HG03521 (cell line): ENCODE measurements around the gene ACBD7.

ENCODE experiments used
- ATAC-seq: cut with Tn5 transposase; IDR thresholded peaks from one replicate; pipeline ENCODE4 v1.9.1; 2021; ENCODE audit warnings: mild to moderate bottlenecking, moderate library complexity; ENCODE audit not compliant: unreplicated experiment

Gene ACBD7

DNA sequence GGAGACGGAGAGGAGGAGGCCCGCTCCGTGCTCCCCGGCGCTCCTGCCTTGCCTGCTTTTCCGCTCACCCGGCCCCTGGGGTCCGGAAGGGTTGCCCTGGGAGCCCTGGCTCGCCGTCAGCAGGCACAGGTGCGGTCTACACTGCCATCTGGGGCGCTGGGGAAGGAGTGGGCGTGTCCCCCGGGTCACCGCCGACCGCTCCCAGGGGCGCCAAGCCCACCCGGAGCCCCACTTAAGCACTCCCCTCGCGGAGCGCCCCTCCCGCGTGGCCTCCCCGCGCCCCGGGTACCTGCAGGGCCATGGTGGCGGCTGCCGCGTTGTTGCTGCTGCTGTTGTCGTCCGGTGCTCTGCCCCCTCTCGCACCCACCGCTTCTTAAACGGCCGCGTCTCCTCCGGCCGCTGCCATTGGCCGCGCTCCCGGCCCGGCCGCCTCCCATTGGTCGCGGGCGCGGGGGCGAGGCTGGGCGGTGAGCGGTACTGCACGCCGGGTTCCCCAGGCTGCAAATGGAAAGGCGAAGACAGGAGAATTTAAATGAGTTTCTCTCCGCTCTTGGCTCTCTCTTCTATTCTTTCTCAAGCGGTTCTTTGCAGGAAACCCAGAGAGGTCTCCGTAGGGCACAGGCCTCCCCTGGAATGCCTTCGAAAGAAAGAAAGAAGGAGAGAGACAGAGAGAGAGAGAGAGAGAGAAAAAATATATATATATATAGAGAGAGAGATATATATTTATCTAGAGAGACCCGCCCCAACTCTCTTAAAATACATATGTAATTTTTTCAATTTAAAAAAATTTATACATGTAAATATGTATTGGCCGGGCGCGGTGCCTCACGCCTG is at the start of gene ACBD7:
TSS of gene ACBD7 (minus strand) at position 349 of the 834 bp plus-strand sequence. CDS start at position 301, 48 bp downstream.
- ATAC-seq = peak; percentile 100

DNA sequence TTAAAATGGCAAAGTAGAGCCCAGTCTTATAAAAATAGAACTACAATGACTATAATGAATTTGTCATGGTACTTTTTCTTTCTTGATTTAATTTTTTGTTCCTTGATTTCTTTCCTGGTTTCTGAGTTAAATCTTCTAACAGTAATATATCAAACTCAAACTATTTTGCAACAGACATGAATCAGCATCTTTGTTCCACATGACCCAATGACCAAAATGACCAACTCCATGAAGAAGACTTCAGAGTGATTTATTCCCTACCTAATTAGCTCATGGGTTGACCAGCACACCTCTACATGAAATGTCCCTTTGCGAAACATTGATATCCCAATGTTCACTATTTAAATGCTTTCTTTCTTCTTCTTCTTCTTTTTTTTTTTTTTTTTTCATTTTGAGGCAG is 49.1 kb upstream of the ACBD7 start:
- no peak for ATAC-seq

DNA sequence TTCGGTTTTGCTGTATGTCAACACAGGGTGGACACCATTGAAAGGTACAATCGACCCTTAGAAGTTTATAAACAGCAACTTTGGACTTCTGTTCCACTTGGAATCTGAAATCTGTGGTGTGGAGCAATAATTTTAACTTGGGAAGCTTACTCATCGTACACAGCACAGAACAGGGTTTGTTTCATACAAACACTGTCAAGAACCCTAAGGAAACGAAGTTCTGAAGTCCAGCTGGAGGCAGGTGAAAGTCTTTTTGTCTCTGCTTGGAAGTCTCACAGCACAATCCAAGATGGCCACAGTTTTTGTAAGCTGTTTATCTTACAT is 48.4 kb upstream of the ACBD7 start:
- no peak for ATAC-seq

DNA sequence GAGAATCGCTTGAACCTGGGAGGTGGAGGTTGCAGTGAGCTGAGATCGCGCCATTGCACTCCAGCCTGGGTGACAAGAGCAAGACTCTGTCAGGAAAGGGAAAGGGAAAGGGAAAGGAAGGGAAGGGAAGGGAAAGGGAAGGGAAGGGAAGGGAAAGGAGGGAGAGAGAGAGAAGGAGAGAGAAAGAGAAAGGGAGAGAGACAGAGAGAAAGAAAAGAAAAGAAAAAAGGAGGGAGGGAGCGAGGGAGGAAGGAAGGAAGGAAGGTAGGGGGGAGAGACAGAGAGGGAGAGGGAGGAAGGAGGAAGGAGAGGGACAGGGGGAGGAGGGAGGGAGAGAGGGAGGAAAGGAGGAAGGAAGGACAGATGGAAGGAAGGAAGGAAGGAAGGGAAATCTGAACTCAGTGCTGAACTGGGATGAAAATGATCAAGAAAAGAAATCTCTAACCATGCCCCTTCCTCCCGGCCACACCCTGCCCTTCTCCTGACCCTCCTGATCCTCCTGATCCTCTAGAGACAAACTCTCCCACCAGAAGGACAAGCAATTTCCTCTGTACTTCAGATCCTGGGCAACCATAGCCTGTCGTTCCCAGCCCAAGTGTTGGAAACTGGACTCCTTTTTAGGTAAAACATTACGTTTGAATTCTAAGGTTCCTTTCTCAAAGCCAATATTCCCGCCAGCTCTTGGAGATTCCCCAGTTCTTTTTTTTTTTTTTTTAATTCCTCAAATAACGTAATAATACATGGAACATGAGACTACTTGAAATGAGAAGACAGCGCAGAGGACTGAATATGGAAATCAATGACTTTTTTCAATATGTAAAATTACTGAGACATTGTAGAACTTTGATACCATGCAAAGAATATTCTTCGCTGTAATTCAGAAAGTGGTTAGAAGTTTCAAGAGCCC is 47.8 kb upstream of the ACBD7 start:
- ATAC-seq = no peak

DNA sequence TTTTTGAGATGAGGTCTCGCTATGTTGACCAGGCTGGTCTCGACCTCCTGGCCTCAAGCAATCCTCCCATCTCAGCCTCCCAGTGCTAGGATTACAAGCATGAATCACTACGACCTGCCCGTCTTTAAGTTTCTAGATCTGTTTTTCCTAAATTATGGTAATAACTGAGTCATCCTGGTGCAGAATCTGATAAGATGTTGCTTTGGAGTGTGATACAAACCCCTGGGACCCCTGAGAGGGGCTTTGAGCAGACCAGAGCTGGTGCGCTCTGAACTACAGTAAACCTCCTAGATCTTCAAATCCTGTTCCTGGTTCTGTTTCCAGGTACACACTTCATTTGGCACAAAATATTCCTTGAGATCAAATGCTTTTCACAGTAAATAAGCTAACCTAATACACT is 42.8 kb upstream of the ACBD7 start:
- no peak for ATAC-seq

DNA sequence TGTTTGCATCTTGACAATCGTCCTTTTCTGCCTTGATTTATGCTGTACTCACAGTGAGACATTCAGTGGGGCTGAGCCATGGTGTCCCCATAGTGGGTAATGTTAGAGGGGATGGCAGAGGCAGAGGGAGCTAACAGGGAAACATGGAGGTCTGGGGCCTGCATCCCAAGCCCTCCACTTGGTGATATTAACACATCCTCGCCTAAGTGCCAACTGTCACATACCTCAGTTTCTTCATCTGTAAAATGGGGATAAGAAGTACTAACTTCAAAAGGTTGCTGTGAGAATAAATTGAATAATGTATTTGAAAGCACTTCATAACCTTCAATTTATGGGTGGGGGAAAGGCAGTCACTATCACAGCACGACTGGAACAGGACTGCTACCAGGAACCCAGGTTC is 36.3 kb upstream of the ACBD7 start:
- ATAC-seq = no peak

DNA sequence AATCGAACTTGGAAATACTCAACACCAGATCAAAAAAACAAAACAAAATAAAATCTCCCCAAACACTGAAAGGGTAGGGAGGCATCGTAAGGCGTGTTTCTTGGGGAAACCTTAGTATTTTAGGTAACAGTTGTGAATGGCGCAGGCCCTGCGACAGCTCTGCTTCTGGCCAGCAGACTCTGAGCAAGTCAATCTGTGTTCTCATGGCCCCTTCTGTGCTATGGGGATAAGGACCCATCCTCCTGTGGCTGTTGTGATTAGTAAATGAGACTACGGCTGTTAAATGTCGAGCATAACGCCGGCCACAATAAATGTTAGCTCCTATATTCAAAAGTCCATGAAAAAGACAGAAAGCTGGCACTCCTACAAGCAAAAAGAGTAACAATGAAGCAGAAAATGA is 35.6 kb upstream of the ACBD7 start:
- ATAC-seq = no peak

DNA sequence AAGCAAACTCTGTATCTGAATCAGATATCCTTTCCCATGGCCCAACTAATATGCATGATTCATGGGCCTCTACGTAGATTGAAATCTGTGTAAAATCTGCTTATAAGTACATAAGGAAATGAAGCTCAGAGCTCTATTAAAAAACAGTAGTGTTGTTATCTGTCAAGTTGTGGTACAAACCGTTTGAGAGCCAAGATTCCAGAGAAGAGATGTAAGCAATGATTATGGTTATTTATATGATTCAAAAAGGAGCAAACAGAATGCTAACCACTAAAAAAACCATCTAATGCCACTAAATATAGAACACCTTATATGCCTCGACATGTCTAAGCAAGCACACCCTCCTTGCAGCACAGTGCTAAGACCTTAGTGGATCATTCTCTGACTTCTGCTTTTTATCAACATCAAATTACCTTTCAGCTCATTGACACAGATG is 35.2 kb upstream of the ACBD7 start:
- ATAC-seq = no peak

DNA sequence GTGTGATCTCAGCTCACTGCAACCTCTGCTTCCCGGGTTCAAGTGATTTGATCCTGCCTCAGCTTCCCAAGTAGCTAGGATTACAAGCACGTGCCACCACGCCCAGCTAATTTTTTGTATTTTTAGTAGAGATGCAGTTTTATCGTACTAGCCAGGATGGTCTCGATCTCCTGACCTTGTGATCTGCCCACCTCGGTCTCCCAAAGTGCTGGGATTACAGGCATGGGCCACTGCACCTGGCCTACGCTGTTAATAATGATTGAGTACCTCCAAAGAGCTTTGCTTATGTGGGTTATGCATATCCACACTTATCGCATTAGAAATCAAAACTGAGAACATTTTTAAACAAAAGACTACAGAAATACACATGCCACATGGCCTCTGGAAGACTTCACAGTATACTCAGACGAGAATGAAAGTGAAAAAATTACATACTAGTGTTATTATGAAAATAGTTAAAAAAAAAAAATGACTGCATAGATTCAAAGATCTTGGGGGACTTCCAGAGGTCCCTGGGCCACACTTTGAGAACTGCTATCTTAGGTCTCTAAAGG is 34.0 kb upstream of the ACBD7 start:
- peak; percentile 85 for ATAC-seq

DNA sequence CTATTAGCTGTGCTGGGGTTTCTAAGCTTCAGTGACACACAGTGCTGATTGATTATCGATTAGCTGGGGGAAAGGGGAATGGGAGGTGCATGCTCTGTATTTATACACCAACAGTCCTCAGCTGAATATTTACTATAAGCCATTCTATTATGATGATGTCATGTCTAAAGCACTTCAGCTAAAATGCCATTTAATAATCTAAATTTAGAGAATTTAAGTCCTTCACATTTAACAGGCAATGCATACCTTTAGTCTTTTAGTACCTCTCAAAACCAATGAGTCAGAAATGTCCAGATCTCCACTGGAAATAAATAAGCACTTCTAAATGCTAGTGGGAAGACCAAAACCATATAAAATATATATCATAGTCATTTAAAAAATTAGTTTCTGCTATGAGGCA is 33.1 kb upstream of the ACBD7 start:
- ATAC-seq = no peak

DNA sequence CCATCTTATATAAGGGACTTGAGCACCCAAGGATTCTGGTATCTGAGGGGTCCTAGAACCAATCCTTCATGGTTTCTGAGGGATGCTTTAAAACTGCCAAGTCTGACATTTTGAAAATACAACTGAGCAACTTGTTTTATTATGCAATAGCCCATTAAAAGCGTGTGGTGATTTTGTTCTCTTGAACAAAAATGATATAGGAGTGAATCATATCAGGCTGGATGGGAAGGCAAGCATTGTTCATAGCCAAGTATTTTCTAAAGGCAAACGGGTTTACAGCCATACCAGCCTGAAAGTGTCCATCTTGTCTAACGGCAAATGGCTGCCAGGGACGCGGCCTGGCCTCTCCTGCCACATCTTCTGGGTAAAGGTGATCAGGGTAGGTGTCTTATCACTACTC is 31.9 kb upstream of the ACBD7 start:
- ATAC-seq = no peak

DNA sequence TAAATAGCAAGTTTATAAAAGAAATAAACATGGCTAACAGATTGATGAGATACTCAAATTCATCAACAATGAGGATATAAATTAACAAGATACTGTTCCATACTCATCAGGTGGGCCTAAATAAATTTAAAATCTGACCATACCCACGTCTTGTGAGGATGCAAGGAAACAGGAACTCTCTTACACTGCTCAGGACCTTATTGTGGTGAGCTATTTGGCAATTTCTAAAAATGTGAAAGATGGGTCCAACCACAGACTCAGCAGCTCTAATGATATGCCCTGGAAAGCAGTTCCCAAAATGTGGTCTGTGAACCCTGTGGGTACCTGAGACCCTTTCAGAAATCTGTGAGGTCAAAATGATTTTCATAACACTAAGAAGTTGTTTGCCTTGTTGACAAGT is 30.0 kb upstream of the ACBD7 start:
- ATAC-seq = no peak

DNA sequence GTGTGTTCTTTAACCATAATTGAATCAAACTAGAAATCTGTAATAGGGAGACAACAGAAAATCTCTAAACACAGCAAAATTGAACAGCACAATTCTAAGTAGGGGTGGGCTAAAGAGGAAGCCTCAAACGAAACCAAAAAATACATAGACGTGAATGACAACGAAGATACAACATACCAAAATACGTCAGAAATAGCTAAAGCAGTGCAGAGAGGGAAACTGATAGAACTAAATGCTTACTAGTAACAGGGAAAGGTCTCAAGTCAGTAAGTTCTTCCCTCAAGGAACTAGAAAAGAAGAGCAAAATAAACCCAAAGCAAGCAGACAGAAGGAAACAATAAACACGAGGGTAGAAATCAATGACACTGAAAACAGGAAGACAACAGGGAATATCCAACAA is 27.6 kb upstream of the ACBD7 start:
- ATAC-seq = no peak

DNA sequence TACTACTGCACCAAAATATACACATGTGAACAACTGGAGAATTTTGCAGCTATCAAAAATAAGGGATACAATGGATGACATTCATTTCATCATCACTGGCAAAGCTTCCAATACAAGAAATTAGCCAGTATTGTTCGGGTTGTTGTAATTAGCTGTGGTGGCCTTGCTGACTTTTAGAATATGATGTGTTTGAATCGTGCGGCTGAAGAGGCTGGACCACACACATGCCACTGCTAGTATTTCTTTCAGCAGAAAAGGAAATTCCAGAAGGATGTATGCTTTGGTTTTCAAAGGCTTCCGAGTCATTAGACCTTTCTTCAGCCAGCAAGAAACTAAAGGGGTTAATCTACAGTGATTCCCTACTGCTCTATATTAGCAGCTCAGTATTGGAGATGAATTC is 25.2 kb upstream of the ACBD7 start:
- ATAC-seq = no peak

DNA sequence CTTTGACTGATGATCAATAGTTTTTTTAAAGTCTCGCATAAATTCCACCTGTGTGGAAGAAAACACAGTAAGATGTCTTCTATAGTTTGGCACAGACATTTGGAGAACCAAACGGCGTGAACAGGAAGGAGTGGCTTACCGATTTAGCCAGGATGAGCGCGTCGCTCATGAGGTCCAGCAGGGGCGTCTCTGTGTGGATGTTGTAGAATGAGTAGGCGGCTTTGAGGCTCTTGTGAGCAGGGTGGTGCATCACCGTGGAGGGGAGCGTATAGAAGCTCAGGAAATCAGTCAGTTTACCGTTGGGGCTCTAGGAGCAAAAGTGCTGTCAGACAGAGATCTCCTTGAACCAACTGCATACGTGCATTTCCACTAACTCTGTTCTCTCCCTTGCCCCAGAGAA is 24.1 kb upstream of the ACBD7 start:
- no peak for ATAC-seq

DNA sequence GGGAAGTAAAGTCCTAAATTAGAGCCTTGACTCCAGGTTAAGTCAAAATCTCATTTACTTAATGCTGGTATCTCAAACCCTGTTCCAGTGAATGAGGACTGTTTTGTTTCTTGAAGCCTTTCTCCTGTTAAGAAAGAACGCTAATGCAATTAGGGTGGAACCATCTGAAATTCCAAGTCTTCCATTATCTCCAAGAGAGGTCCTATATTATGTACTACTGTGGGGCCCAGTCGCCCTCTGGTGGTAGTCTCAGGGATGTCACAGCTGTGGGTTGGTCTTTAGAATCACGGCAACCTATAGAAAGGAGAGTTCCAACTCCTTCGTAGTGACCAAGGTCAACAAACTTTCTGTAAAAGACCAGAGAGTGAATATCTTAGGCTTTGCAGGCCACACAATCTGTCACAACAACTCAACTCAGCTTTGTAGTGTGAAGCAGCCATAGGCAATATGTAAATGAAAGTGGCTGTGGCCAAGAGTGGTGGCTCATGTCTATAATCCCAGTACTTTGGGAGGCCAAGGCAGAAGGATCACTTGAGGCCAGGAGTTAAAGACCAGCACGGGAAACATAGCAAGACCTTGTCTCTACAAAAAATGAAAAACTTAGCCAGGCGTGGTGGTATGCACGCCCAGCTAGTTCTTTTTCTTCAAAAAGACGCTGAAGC is 17.9 kb upstream of the ACBD7 start:
- peak; percentile 69 for ATAC-seq

DNA sequence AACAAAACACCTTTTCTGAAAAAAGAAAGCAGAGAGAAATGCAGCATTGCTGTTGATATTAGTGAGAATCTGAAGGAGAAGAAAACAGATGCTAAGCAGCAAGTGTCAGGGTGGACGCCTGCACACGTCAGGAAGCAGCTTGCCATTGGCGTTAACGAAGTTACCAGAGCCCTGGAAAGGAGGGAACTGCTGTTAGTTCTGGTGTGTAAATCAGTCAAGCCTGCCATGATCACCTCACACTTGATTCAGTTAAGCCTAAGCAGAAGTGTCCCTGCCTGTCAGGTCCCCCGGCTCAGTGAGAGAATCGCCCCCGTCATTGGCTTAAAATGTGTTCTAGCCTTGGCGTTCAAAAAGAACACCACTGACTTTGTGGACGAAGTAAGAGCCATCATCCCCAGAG is 14.9 kb upstream of the ACBD7 start:
- ATAC-seq = no peak

DNA sequence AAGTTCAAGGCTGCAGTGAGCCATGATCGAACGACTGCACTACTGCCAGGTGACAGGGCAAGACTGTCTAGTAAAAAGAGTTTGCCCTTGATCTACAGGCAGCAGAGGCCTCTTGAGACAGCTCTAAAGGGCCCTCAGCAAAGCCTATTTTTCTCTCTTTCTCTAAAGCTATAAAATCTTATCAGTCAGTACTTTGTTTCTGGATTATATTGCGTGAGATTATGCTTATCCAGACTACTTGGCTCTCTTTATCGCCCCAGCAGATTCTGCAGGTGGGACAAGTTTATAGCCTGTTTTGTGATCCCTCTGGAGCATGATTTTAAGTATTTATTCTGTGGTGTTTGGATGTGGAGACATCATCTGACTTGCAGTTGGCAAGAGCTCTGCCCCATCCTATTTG is 11.3 kb upstream of the ACBD7 start:
- no peak for ATAC-seq

DNA sequence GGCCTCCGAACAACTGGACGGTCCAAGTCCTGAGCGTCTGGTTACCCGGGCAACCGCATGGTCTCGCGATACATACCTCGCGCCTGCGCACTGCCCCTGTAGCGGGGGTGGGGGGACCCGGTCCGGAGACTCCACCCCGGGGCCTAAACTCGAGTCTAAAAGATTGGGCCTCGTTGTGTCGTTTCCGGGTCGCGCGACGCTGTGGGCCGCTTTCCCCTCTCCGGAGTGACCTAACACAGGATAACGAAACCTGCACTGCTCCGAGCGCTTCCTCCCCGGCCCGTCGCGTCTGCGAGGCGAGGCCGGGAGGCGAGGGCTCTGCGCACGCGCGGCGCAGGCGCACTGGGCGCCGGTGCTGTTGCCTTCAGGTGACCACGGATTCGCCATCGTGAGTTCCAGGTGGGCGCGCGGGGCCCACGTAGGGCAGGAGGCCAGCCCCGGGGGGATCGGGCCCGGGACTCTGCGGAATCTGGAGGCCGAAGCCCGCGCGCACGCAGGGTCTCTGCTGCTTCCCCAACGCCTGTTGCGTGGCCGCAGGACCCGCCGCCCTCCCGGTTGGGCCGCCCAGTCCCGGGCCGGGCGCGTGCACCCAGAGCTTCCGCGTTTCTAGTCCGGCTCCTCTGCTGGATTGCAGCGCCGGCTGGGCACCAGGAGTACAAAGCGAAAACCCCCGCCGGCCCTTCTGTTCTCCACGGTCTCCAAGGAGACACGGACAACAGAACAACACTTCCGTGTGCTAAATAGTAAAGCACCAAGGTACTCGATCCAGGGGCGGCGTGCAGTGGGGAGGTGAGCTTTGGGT is 8.6 kb upstream of the ACBD7 start, which contains the start of gene RPP38:
TSS of gene RPP38 (plus strand) at position 345 of the 802 bp plus-strand sequence. CDS start 5,960 bp downstream, outside the sequence.
- ATAC-seq = peak; percentile 77

DNA sequence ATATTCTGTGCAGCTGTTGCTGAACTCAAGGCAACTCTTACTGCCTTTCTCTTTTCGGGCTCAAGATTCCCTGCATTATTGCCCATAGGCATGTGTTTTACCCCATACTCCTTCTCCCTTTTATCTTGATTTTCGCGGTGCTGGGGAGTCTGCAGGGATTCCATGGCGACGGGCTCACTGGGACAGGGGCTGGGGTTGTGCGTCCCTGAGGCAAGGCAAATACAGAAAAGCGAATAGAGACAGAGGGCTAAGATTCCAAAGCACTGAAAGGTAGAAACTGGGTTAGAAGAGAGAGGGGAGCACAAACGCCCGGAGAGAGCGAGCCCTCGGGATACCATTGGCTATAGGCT is 8.1 kb upstream of the ACBD7 start:
- no peak for ATAC-seq
